ENCODE data around the gene PSMD9. TPM values are rescaled to one million over a fixed set of nuclear protein-coding genes. Genes with fewer than 3 reads are reported as not detected.
"Not testable (repeated sequence)": the region's sequence is repeated elsewhere in the genome, so short reads cannot be mapped to it uniquely, and the experiment has no call there.

Gene PSMD9
- total RNA-seq, 2 experiments from 2014 or later: 48.6 to 50.7 TPM

GRCh38 chr12:121873216-121873569 lies 15.4 kb upstream of the PSMD9 start:
- Mint-ChIP-seq H3K9me3 (no peaks in the 10 kb centered on the region), H3K27me3 (no peaks in the 10 kb centered on the region), H3K36me3 (ENCODE audit: low read depth) (no peaks in the 10 kb centered on the region), H3K4me3 (no peak overlapping the region), H3K4me1 (ENCODE audit: low read depth) (peaks cover 3% of the 10 kb centered on the region), H3K27ac (no peak overlapping the region)
- POLR2A ChIA-PET: no interaction called here
- ATAC-seq (no peak), DNase-seq (no peak)
- intact Hi-C loops (cut with micrococcal nuclease): no loop called here
- TF ChIP-seq CTCF (IDR thresholded peaks at IDR 0.05): no peak
- CTCF ChIA-PET: interaction anchor here (1.5 kb wide), 1 partner anchor 15 kb away, joined by 8 read pairs; the partner anchor contains the start of gene PSMD9

- intact Hi-C loops (cut with micrococcal nuclease): no loop called here
- ATAC-seq: no peak
- Mint-ChIP-seq H3K4me3 (no peak overlapping the region), H3K36me3 (ENCODE audit: low read depth) (no peaks in the 10 kb centered on the region), H3K27me3 (no peaks in the 10 kb centered on the region), H3K27ac (no peak overlapping the region), H3K4me1 (ENCODE audit: low read depth) (peaks cover 3% of the 10 kb centered on the region), H3K9me3 (no peaks in the 10 kb centered on the region)
- no peak for TF ChIP-seq CTCF (IDR thresholded peaks at IDR 0.05)
- no peak for DNase-seq
- POLR2A ChIA-PET: no interaction called here
- CTCF ChIA-PET: interaction anchor here (1.5 kb wide), 1 partner anchor 14 kb away, joined by 8 read pairs; the partner anchor contains the start of gene PSMD9
Measured at GRCh38 chr12:121874071-121874470, 14.5 kb upstream of the PSMD9 start.

GRCh38 chr12:121875582-121875981 lies 13.0 kb upstream of the PSMD9 start:
- Mint-ChIP-seq H3K27me3 (no peaks in the 10 kb centered on the region), H3K4me1 (ENCODE audit: low read depth) (peaks cover 3% of the 10 kb centered on the region), H3K9me3 (no peaks in the 10 kb centered on the region), H3K27ac (no peak overlapping the region), H3K36me3 (ENCODE audit: low read depth) (no peaks in the 10 kb centered on the region), H3K4me3 (no peak overlapping the region)
- no peak for ATAC-seq
- no peak for DNase-seq
- CTCF ChIA-PET: interaction anchor here (1.0 kb wide), 1 partner anchor 43 kb away, joined by 3 read pairs; the partner anchor contains the start of gene CFAP251
- TF ChIP-seq CTCF (IDR thresholded peaks at IDR 0.05): no peak
- intact Hi-C loops (cut with micrococcal nuclease): no loop called here
- POLR2A ChIA-PET: no interaction called here

GRCh38 chr12:121876080-121876447 lies 12.5 kb upstream of the PSMD9 start:
- intact Hi-C loops (cut with micrococcal nuclease); DNase-seq; H3K9me3 Mint-ChIP-seq; H3K27me3 Mint-ChIP-seq; H3K4me3 Mint-ChIP-seq; H3K36me3 Mint-ChIP-seq (ENCODE audit: low read depth); H3K4me1 Mint-ChIP-seq (ENCODE audit: low read depth); H3K27ac Mint-ChIP-seq; ATAC-seq; POLR2A ChIA-PET: not testable (repeated sequence)
- CTCF ChIA-PET: interaction anchor here (1.0 kb wide), 1 partner anchor 42 kb away, joined by 3 read pairs; the partner anchor contains the start of gene CFAP251

GRCh38 chr12:121883315-121883660 lies 5.3 kb upstream of the PSMD9 start:
- no peak for TF ChIP-seq CTCF (IDR thresholded peaks at IDR 0.05)
- no peaks in the 10 kb centered on the region for H3K27me3 Mint-ChIP-seq
- peaks cover 8% of the 10 kb centered on the region for H3K4me1 Mint-ChIP-seq (ENCODE audit: low read depth)
- POLR2A ChIA-PET: interaction anchor here (0.6 kb wide), 1 partner anchor 43 kb away, joined by 3 read pairs; no protein-coding TSS in a partner anchor
- H3K27ac Mint-ChIP-seq: no peak overlapping the region
- DNase-seq (no peak), ATAC-seq (no peak)
- H3K36me3 Mint-ChIP-seq (ENCODE audit: low read depth): no peaks in the 10 kb centered on the region
- intact Hi-C loops (cut with micrococcal nuclease): loop anchor here (10.0 kb wide), 1 partner anchor 188 kb away; no protein-coding TSS in a partner anchor
- no peaks in the 10 kb centered on the region for H3K9me3 Mint-ChIP-seq
- H3K4me3 Mint-ChIP-seq: no peak overlapping the region
- CTCF ChIA-PET: interaction anchor here (3.5 kb wide), 1 partner anchor 88 kb away, joined by 18 read pairs; no protein-coding TSS in a partner anchor

GRCh38 chr12:121885129-121885528 lies 3.5 kb upstream of the PSMD9 start:
- H3K4me3 Mint-ChIP-seq; ATAC-seq; H3K27ac Mint-ChIP-seq; H3K9me3 Mint-ChIP-seq; H3K27me3 Mint-ChIP-seq; DNase-seq; H3K36me3 Mint-ChIP-seq (ENCODE audit: low read depth): not testable (repeated sequence)
- ChIA-PET POLR2A (interaction anchor here (0.6 kb wide), 1 partner anchor 171 kb away, joined by 3 read pairs; no protein-coding TSS in a partner anchor), CTCF (interaction anchor here (1.6 kb wide), 1 partner anchor 73 kb away, joined by 3 read pairs; no protein-coding TSS in a partner anchor)
- intact Hi-C loops (cut with micrococcal nuclease): loop anchor here (10.0 kb wide), 1 partner anchor 190 kb away; no protein-coding TSS in a partner anchor
- H3K4me1 Mint-ChIP-seq (ENCODE audit: low read depth): peaks cover 19% of the 10 kb centered on the region

All from activated CD8-positive, alpha-beta T cell treated with anti-CD3 and anti-CD28 coated beads for 36 hours (primary cell).